ENCODE measurements around the gene SLC5A12. TPM values are rescaled to one million over a fixed set of nuclear protein-coding genes. Genes with fewer than 3 reads are reported as not detected.

The SLC5A12 gene, protein sequence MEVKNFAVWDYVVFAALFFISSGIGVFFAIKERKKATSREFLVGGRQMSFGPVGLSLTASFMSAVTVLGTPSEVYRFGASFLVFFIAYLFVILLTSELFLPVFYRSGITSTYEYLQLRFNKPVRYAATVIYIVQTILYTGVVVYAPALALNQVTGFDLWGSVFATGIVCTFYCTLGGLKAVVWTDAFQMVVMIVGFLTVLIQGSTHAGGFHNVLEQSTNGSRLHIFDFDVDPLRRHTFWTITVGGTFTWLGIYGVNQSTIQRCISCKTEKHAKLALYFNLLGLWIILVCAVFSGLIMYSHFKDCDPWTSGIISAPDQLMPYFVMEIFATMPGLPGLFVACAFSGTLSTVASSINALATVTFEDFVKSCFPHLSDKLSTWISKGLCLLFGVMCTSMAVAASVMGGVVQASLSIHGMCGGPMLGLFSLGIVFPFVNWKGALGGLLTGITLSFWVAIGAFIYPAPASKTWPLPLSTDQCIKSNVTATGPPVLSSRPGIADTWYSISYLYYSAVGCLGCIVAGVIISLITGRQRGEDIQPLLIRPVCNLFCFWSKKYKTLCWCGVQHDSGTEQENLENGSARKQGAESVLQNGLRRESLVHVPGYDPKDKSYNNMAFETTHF
- total RNA-seq (2014; rRNA removed; shearing (Covaris generic)), result 0.38 and 0.61 TPM in 2 replicates

GRCh38 chr11:26721948-26722475 lies at the start of gene SLC5A12:
SLC5A12 (minus strand) TSS chr11:26722060; CDS start chr11:26721714, 346 bp downstream.

Other genes with a start within 250 kb of the SLC5A12 start
- 3.7 and 4.2 TPM in 2 replicates for gene MUC15, start 149.8 kb downstream of the SLC5A12 start, total RNA-seq (2014; rRNA removed; shearing (Covaris generic))